Measurements from ENCODE around the gene B3GLCT. TPM values are rescaled to one million over a fixed set of nuclear protein-coding genes. Genes with fewer than 3 reads are reported as not detected.
A peak's percentile ranks its signal among the peaks of the same experiment; 100 is the strongest.

Gene B3GLCT
- total and polyA plus RNA-seq, 2 of the 13 experiments (the other 11 are each of a cell fraction or from before 2014, with no cell fraction given): 2.0 to 7.1 TPM

DNA sequence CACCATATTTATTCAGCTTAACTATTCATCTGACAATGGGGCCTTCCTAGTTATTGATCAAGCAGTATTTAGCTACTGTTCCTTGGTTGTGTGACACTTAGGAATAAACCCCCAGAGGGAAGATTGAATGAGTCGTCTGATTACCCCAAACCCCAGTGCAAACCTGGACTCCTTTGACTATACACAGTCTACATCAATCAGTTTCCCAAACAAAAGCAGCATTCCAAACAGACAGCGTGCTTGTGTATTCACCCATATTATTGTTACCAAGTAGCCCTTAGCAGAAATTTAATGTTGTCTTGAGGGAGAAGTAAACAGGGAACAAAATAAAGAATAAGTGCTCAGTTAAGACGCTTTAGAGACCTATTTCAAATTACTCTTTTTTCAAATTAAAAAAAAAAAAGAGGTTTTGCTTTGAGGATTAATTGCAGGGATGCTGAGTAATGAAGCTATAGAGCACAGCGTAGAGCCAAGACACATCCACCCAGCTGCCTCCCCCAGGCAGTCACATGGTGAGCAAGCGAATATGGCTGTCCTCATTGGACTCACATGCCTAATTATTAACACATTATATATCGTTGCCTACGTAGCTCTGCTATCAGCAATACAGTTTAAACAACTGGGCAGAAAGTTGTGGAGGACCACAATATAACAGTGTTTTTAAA is 14.7 kb upstream of the B3GLCT start:
- POLR2A ChIA-PET: no interaction called here
- CTCF ChIA-PET (ENCODE audit: low intra/inter-chr PET ratio, low total read pairs): no interaction called here

GRCh38 chr13:31191748-31192147 is 8.0 kb upstream of the B3GLCT start:
- peak; percentile 91 for ATAC-seq
- FAIRE-seq: peak; percentile 18
- POLR2A ChIA-PET: no interaction called here
- TF ChIP-seq, protein P1, sequence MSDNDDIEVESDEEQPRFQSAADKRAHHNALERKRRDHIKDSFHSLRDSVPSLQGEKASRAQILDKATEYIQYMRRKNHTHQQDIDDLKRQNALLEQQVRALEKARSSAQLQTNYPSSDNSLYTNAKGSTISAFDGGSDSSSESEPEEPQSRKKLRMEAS (IDR thresholded peaks at IDR 0.05): no peak
- TF ChIP-seq HMGA1 (CRISPR knock-in tag; conservative IDR thresholded peaks at IDR 0.05) (no peak), ZNF772 (CRISPR knock-in tag; IDR thresholded peaks at IDR 0.05) (no peak), NFYC (CRISPR knock-in tag; IDR thresholded peaks at IDR 0.05) (peak; percentile 83), NKX3-1 (CRISPR knock-in tag; IDR thresholded peaks at IDR 0.05) (no peak), HNF4A (CRISPR knock-in tag; IDR thresholded peaks at IDR 0.05) (peak; percentile 42), KAT8 (CRISPR knock-in tag; IDR thresholded peaks at IDR 0.05) (no peak), ZNF18 (CRISPR knock-in tag; IDR thresholded peaks at IDR 0.05; ENCODE audit: insufficient replicate concordance) (no peak), ZNF652 (CRISPR knock-in tag; IDR thresholded peaks at IDR 0.05; ENCODE audit: borderline replicate concordance, low read depth) (peak; percentile 89), RFX5 (IDR thresholded peaks at IDR 0.05; ENCODE audit: low read depth, low read length) (0 out of 2 replicates have a peak, but pooled peaks have one; percentile 11), NFYB (CRISPR knock-in tag; IDR thresholded peaks at IDR 0.05) (peak; percentile 83), ZNF547 (CRISPR knock-in tag; IDR thresholded peaks at IDR 0.05) (no peak), TARDBP (CRISPR knock-in tag; IDR thresholded peaks at IDR 0.05) (no peak), NR2C2 (CRISPR knock-in tag; IDR thresholded peaks at IDR 0.05; ENCODE audit: borderline replicate concordance) (no peak), GFI1 (CRISPR knock-in tag; IDR thresholded peaks at IDR 0.05; ENCODE audit: borderline replicate concordance) (no peak), CHCHD3 (CRISPR knock-in tag; IDR thresholded peaks at IDR 0.05) (no peak), ZMYM4 (CRISPR knock-in tag; IDR thresholded peaks at IDR 0.05) (peak; percentile 54; the same call in 1 of the 2 replicates), PAX8 (CRISPR knock-in tag; IDR thresholded peaks at IDR 0.05; ENCODE audit: borderline replicate concordance) (no peak)

More for the DNA sequence above, 14.7 kb upstream of the B3GLCT start:
- DNase-seq (ENCODE audit: low spot score) (no peak), ATAC-seq (no peak), FAIRE-seq (no peak)
- Histone ChIP-seq H3K79me2 (ENCODE audit: insufficient read depth, low read length) (no peaks in the 10 kb centered on the region), H3K27ac (ENCODE audit: extremely low read length, insufficient read depth, low read length) (no peak overlapping the region), H3K9ac (ENCODE audit: insufficient read depth, low read depth, low read length) (no peak overlapping the region), H3K4me3 (replicated peaks in 1 of 3; ENCODE audit: insufficient read depth in 1 of 3, low read depth in 2 of 3, low read length in 3 of 3) (no peak overlapping the region), H3K4me1 (ENCODE audit: insufficient read depth, low read length) (no peaks in the 10 kb centered on the region), H3K27me3 (ENCODE audit: control insufficient read depth in 1 of 2, insufficient read depth in 2 of 2, low read length in 2 of 2) (no peaks in the 10 kb centered on the region), H3K36me3 (replicated peaks in 1 of 2; ENCODE audit: control insufficient read depth in 1 of 2, insufficient read depth in 2 of 2, low read length in 2 of 2) (no peaks in the 10 kb centered on the region), H3K4me2 (ENCODE audit: low read depth, low read length) (no peak overlapping the region), H4K20me1 (ENCODE audit: insufficient read depth, low read length) (no peaks in the 10 kb centered on the region), H2AFZ (ENCODE audit: low read length) (no peak overlapping the region), H3K9me3 (ENCODE audit: low read length) (no peaks in the 10 kb centered on the region)
- intact Hi-C loops (cut with micrococcal nuclease; ENCODE audit: unreplicated experiment): no loop called here
- no TSS peak for BruUV-seq (replicated peaks)
- WGBS (ENCODE audit: low lambda C conversion rate): 19% methylated on average over 7 of the region's 7 CpGs
- TF ChIP-seq POLR2G (IDR thresholded peaks at IDR 0.05; ENCODE audit: low read depth, low read length): no peak
- no peak for TF ChIP-seq ELF3 (CRISPR knock-in tag; IDR thresholded peaks at IDR 0.05)
- in situ Hi-C loops (cut with HindIII; ENCODE audit: extremely low pct_ligation_motif_present, low pct_unique_long_range_greater_than_20kb): no loop called here

More at GRCh38 chr13:31191748-31192147, 8.0 kb upstream of the B3GLCT start:
- CTCF ChIA-PET (ENCODE audit: low intra/inter-chr PET ratio, low total read pairs): no interaction called here
- WGBS (ENCODE audit: low lambda C conversion rate): 8% methylated on average over 4 of the region's 4 CpGs
- intact Hi-C loops (cut with micrococcal nuclease; ENCODE audit: unreplicated experiment): loop anchor here (2.0 kb wide), 1 partner anchor 15 kb away; no protein-coding TSS in a partner anchor
- H3K79me2 ChIP-seq (ENCODE audit: insufficient read depth, low read length): no peaks in the 10 kb centered on the region
- no peak overlapping the region for H3K4me3 ChIP-seq (replicated peaks in 1 of 3; ENCODE audit: insufficient read depth in 1 of 3, low read depth in 2 of 3, low read length in 3 of 3)
- H3K9me3 ChIP-seq (ENCODE audit: low read length): no peaks in the 10 kb centered on the region
- H3K27me3 ChIP-seq (ENCODE audit: control insufficient read depth in 1 of 2, insufficient read depth in 2 of 2, low read length in 2 of 2): no peaks in the 10 kb centered on the region; a peak in 1 of 5 replicates
- in situ Hi-C loops (cut with HindIII; ENCODE audit: extremely low pct_ligation_motif_present, low pct_unique_long_range_greater_than_20kb): no loop called here
- no peak overlapping the region for H2AFZ ChIP-seq (ENCODE audit: low read length)
- H3K27ac ChIP-seq (ENCODE audit: extremely low read length, insufficient read depth, low read length): no peak overlapping the region
- no TSS peak for BruUV-seq (replicated peaks)
- peak; percentile 61 for DNase-seq (ENCODE audit: low spot score)
- no peaks in the 10 kb centered on the region for H3K36me3 ChIP-seq (replicated peaks in 1 of 2; ENCODE audit: control insufficient read depth in 1 of 2, insufficient read depth in 2 of 2, low read length in 2 of 2)
- H3K9ac ChIP-seq (ENCODE audit: insufficient read depth, low read depth, low read length): no peak overlapping the region
- H3K4me1 ChIP-seq (ENCODE audit: insufficient read depth, low read length): peaks cover 13% of the 10 kb centered on the region
- peak overlapping the region; percentile 34; the same call in 1 of the 2 replicates for H3K4me2 ChIP-seq (ENCODE audit: low read depth, low read length)
- no peaks in the 10 kb centered on the region for H4K20me1 ChIP-seq (ENCODE audit: insufficient read depth, low read length)
